OCI-LY3 (cell line): ENCODE data around the gene ERCC8.
"Not testable (repeated sequence)": the region's sequence is repeated elsewhere in the genome, so short reads cannot be mapped to it uniquely, and the experiment has no call there.

Experiments
- H2AFZ ChIP-seq: fragments of 200-600, 300-600 bp; shearing (Covaris generic); 2 replicates; pipeline ENCODE4 v1.6.0; 2014; ENCODE audit warnings: antibody characterized with exemption, low read depth, low read length
- H3K27ac ChIP-seq: fragments of 200-600, 300-600 bp; sonication (generic); 2 replicates; pipeline ENCODE4 v1.5.1; 2014; ENCODE audit warnings: mild to moderate bottlenecking, low read length, moderate library complexity, mixed read lengths
- H3K27me3 ChIP-seq: fragments of 200-600, 300-600 bp; sonication (generic); 2 replicates; pipeline ENCODE4 v1.6.1; 2014; ENCODE audit warnings: low read depth, low read length, mixed read lengths
- H3K36me3 ChIP-seq: fragments of 200-600, 300-600 bp; sonication (generic); replicated peaks from 2 replicates; pipeline ENCODE3; 2014; ENCODE audit warnings: low read depth, low read length, mixed read lengths
- H3K4me1 ChIP-seq: fragments of 300-600, 200-600 bp; sonication (generic); 2 replicates; pipeline ENCODE4 v1.6.1; 2014; ENCODE audit warnings: low read length, mixed read lengths
- H3K4me2 ChIP-seq: fragments of 200-600, 300-600 bp; sonication (generic); 2 replicates; pipeline ENCODE4 v1.6.1; 2014; ENCODE audit warnings: low read length, mixed read lengths
- H3K4me3 ChIP-seq: fragments of 300-600, 200-600 bp; sonication (generic); 2 replicates; pipeline ENCODE4 v1.5.1; 2014; ENCODE audit warnings: antibody characterized with exemption, mild to moderate bottlenecking, low read length, moderate library complexity
- H3K79me2 ChIP-seq: fragments of 300-600, 200-600 bp; shearing (Covaris generic); 2 replicates; pipeline ENCODE4 v1.6.1; 2014; ENCODE audit warnings: mild to moderate bottlenecking, low read length, mixed read lengths
- H3K9ac ChIP-seq: fragments of 300-600, 200-600 bp; shearing (Covaris generic); 2 replicates; pipeline ENCODE4 v1.6.0; 2014; ENCODE audit warnings: mild to moderate bottlenecking, low read length, moderate library complexity
- H3K9me3 ChIP-seq: fragments of 200-600, 300-600 bp; shearing (Covaris generic); 2 replicates; pipeline ENCODE4 v1.6.1; 2014; ENCODE audit warnings: low read length, mixed read lengths; ENCODE audit not compliant: insufficient read depth
- H4K20me1 ChIP-seq: fragments of 200-600, 300-600 bp; sonication (generic); 2 replicates; pipeline ENCODE4 v1.6.1; 2016; ENCODE audit warnings: low read length, mixed read lengths; ENCODE audit not compliant: insufficient read depth
- EZH2phosphoT487 ChIP-seq: fragments of 200-600 bp; shearing (Covaris generic); IDR thresholded peaks from 2 replicates; pipeline ENCODE4 v1.6.1; 2018; ENCODE audit warnings: antibody characterized with exemption, mixed run types, low read depth
- TF ChIP-seq, protein P1 (sequence below): fragments of 200-600, 300-600 bp; sonication (generic); IDR thresholded peaks from 2 replicates; pipeline ENCODE4 v1.5.1; 2014; ENCODE audit warnings: antibody characterized with exemption, low read length, low read depth

Gene ERCC8

GRCh38 chr5:60989790-60990189 lies 44.9 kb upstream of the ERCC8 start:
- TF ChIP-seq, protein P1, sequence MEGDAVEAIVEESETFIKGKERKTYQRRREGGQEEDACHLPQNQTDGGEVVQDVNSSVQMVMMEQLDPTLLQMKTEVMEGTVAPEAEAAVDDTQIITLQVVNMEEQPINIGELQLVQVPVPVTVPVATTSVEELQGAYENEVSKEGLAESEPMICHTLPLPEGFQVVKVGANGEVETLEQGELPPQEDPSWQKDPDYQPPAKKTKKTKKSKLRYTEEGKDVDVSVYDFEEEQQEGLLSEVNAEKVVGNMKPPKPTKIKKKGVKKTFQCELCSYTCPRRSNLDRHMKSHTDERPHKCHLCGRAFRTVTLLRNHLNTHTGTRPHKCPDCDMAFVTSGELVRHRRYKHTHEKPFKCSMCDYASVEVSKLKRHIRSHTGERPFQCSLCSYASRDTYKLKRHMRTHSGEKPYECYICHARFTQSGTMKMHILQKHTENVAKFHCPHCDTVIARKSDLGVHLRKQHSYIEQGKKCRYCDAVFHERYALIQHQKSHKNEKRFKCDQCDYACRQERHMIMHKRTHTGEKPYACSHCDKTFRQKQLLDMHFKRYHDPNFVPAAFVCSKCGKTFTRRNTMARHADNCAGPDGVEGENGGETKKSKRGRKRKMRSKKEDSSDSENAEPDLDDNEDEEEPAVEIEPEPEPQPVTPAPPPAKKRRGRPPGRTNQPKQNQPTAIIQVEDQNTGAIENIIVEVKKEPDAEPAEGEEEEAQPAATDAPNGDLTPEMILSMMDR = no peak
- TF ChIP-seq EZH2phosphoT487 = no peak
- no peak overlapping the region for H3K4me3 ChIP-seq
- H3K27ac ChIP-seq = no peak overlapping the region
- no peak overlapping the region for H3K9ac ChIP-seq
- no peaks in the 10 kb centered on the region for H3K9me3 ChIP-seq
- H3K4me1 ChIP-seq = 0 out of 2 replicates have a peak, but pooled peaks cover 2% of the 10 kb centered on the region
- H3K27me3 ChIP-seq = no peaks in the 10 kb centered on the region
- H3K79me2 ChIP-seq = no peaks in the 10 kb centered on the region
- H3K36me3 ChIP-seq = peaks cover 12% of the 10 kb centered on the region
- H3K4me2 ChIP-seq = no peak overlapping the region
- no peak overlapping the region for H2AFZ ChIP-seq
- H4K20me1 ChIP-seq = no peaks in the 10 kb centered on the region

DNA sequence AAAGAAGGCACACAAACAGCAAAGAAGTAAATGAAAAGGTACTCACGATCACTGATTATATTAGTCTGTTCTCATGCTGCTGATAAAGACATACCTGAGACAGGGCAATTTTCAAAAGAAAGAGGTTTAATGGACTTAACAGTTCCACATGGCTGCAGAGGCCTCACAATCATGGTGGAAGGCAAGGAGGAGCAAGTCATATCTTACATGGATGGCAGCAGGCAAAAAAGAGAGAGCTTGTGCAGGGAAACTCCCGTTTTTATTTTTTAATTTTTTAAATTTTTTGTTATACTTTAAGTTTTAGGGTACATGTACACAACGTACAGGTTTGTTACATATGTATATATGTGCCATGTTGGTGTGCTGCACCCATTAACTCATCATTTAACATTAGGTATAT lies 37.3 kb upstream of the ERCC8 start:
- H3K4me2 ChIP-seq, H3K27me3 ChIP-seq, H3K79me2 ChIP-seq, H3K9ac ChIP-seq, H3K9me3 ChIP-seq, H4K20me1 ChIP-seq, H2AFZ ChIP-seq, H3K4me3 ChIP-seq, H3K27ac ChIP-seq, H3K4me1 ChIP-seq, H3K36me3 ChIP-seq: not testable (repeated sequence)

DNA sequence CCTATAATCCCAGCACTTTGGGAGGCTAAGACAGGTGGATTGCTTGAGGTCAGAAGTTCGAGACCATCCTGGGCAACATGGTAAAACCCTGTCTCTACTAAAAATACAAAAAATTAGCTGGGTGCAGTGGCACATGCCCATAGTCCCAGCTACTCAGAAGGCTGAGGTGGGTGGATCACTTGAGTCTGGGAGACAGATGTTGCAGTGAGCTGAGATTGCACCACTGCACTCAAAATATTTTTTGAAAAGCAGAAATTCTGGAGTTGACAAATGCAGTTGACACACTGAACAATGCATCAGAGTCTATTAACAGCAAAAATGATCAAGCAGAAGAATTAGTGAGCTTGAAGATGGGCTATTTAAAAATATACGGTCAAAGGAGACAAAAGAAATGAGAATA lies 35.6 kb upstream of the ERCC8 start:
- Histone ChIP-seq H3K27me3 (no peaks in the 10 kb centered on the region), H3K4me3 (no peak overlapping the region), H3K4me2 (no peak overlapping the region), H4K20me1 (no peaks in the 10 kb centered on the region), H3K36me3 (no peaks in the 10 kb centered on the region), H3K9me3 (no peaks in the 10 kb centered on the region), H3K9ac (no peak overlapping the region), H3K27ac (no peak overlapping the region), H2AFZ (no peak overlapping the region), H3K4me1 (no peaks in the 10 kb centered on the region), H3K79me2 (0 out of 2 replicates have a peak, but pooled peaks cover 1% of the 10 kb centered on the region)
- no peak for TF ChIP-seq EZH2phosphoT487
- TF ChIP-seq, protein P1 = no peak

- Histone ChIP-seq H4K20me1 (no peaks in the 10 kb centered on the region), H2AFZ (no peak overlapping the region), H3K36me3 (no peaks in the 10 kb centered on the region), H3K9me3 (no peaks in the 10 kb centered on the region), H3K4me2 (no peak overlapping the region), H3K27me3 (no peaks in the 10 kb centered on the region), H3K79me2 (0 out of 2 replicates have a peak, but pooled peaks cover 5% of the 10 kb centered on the region), H3K27ac (no peak overlapping the region), H3K9ac (no peak overlapping the region), H3K4me3 (no peak overlapping the region), H3K4me1 (no peaks in the 10 kb centered on the region)
- TF ChIP-seq EZH2phosphoT487 = no peak
- TF ChIP-seq, protein P1 = no peak
Measured at GRCh38 chr5:60978968-60979367, 34.1 kb upstream of the ERCC8 start.
